Upper lobe of left lung (tissue), 4 donors: ENCODE results near the gene KCNH1.

Source experiments
- POLR2AphosphoS5 ChIP-seq, 2 donors: sonication (generic); formaldehyde crosslinking; IDR thresholded peaks; one replicate each; pipeline ENCODE4 v1.5.1; 2017; ENCODE audit warnings: antibody characterized with exemption in 2 of 2
- TF ChIP-seq, protein P1 (sequence below), 6 experiments: fragments of 450-650 bp in 4 of 6; fragments of 200-600 bp in 2 of 6; sonication (generic) in 2 of 6; IDR thresholded peaks; one replicate each; pipeline ENCODE4 v1.5.1; 2016 to 2019; ENCODE audit warnings: antibody characterized with exemption in 6 of 6

DNA sequence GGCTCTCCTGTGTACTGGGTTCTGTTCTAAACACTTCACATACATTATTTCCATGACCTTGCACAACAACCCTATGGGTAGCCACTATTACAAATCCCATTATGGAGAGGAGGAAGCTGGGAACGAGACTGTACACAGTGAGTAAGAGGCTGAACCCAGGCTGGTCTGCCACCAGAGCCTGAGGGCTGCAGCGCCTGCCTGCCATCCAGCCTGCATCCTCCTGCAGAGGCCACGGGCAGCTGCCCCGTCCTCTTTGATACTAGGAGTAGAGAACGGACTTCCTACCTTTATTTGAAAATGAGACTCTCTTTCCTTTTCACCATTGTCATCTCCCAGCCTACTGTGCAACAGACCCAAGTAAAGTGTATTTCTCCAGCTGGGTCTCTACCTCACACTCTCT lies 435.3 kb downstream of the KCNH1 start:
- TF ChIP-seq POLR2AphosphoS5 (IDR thresholded peaks at IDR 0.05): no peak
- TF ChIP-seq, protein P1, sequence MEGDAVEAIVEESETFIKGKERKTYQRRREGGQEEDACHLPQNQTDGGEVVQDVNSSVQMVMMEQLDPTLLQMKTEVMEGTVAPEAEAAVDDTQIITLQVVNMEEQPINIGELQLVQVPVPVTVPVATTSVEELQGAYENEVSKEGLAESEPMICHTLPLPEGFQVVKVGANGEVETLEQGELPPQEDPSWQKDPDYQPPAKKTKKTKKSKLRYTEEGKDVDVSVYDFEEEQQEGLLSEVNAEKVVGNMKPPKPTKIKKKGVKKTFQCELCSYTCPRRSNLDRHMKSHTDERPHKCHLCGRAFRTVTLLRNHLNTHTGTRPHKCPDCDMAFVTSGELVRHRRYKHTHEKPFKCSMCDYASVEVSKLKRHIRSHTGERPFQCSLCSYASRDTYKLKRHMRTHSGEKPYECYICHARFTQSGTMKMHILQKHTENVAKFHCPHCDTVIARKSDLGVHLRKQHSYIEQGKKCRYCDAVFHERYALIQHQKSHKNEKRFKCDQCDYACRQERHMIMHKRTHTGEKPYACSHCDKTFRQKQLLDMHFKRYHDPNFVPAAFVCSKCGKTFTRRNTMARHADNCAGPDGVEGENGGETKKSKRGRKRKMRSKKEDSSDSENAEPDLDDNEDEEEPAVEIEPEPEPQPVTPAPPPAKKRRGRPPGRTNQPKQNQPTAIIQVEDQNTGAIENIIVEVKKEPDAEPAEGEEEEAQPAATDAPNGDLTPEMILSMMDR (IDR thresholded peaks at IDR 0.05): no peak
